HepG2 (cell line): ENCODE results near the gene MPPE1. TPM values are rescaled to one million over a fixed set of nuclear protein-coding genes. Genes with fewer than 3 reads are reported as not detected.

Source experiments
- ATAC-seq: fragments of 200-7000 bp; cut with Tn5 transposase; 3 replicates; pipeline ENCODE4 v1.9.1; 2020; ENCODE audit warnings: mild to moderate bottlenecking, moderate library complexity
- BruUV-seq: library from RNA; stranded (reverse); fragments of 400-500 nt; replicated peaks from 2 replicates; lab custom pipeline; 2021; lab: Mats Ljungman, UMichigan
- CTCF ChIA-PET: fragments of 300-600 bp; formaldehyde crosslinking; extraction: SDS; loops from one replicate; lab custom pipeline; 2021; ENCODE audit warnings: low total read pairs, inconsistent platforms, low intra/inter-chr PET ratio; lab: Yijun Ruan, JAX
- POLR2A ChIA-PET: fragments of 350-600 bp; sonication (Branson Sonifier 250); formaldehyde crosslinking; loops from one replicate; lab custom pipeline; 2020; ENCODE audit warnings: antibody characterized with exemption, inconsistent platforms; lab: Yijun Ruan, JAX
- DNase-seq: peaks from one replicate; pipeline ENCODE4 v3.0.0-alpha.2; 2015; ENCODE audit warnings: low spot score
- FAIRE-seq: peaks from 3 replicates; lab custom pipeline; 2011; peaks lifted over from hg19 to GRCh38; lab: Jason Lieb, UNC
- H2AFZ ChIP-seq: one replicate; pipeline ENCODE4 v1.6.1; 2011; ENCODE audit warnings: low read length, inconsistent platforms
- H3K27ac ChIP-seq: fragments of 300-600 bp; 3 replicates; pipeline ENCODE4 v1.8.0; 2011; ENCODE audit warnings: mixed run types, mild to moderate bottlenecking, mixed read lengths, low read length, inconsistent platforms; ENCODE audit not compliant: insufficient read depth; ENCODE audit errors: extremely low read length
- H3K27me3 ChIP-seq, 2 experiments: fragments of 200-600 bp in 1 of 2; 2 replicates in 1 of 2; 3 replicates in 1 of 2; pipeline versions ENCODE4 v1.6.0 to v1.8.0; 2011; ENCODE audit warnings: low read length in 2 of 2, mild to moderate bottlenecking in 2 of 2, moderate library complexity in 2 of 2, inconsistent platforms in 1 of 2; ENCODE audit not compliant: insufficient read depth in 2 of 2, control insufficient read depth in 1 of 2
- H3K36me3 ChIP-seq, 2 experiments: fragments of 200-600 bp in 1 of 2; replicated peaks in 1 of 2; 2 replicates in 1 of 2; 3 replicates in 1 of 2; pipeline versions ENCODE4 v1.5.1 to v1.8.0; 2011; ENCODE audit warnings: low read length in 2 of 2, inconsistent platforms in 1 of 2; ENCODE audit not compliant: insufficient read depth in 2 of 2, control insufficient read depth in 1 of 2
- H3K4me1 ChIP-seq: 2 replicates; pipeline ENCODE4 v1.5.1; 2012; ENCODE audit warnings: low read length, inconsistent platforms; ENCODE audit not compliant: insufficient read depth
- H3K4me2 ChIP-seq: 2 replicates; pipeline ENCODE4 v1.6.0; 2011; ENCODE audit warnings: low read depth, low read length, inconsistent platforms
- H3K4me3 ChIP-seq, 3 experiments: fragments of 200-600 bp in 1 of 3; sonication (generic), shearing (Covaris generic) in 1 of 3; replicated peaks in 1 of 3; 2 replicates each; pipeline ENCODE4 v1.5.1; 2011 to 2016; ENCODE audit warnings: low read length in 3 of 3, inconsistent platforms in 2 of 3, low read depth in 2 of 3, mild to moderate bottlenecking in 2 of 3, control low read depth in 1 of 3, mixed read lengths in 1 of 3; ENCODE audit not compliant: insufficient read depth in 1 of 3
- H3K79me2 ChIP-seq: one replicate; pipeline ENCODE4 v1.6.1; 2011; ENCODE audit warnings: low read length, inconsistent platforms; ENCODE audit not compliant: insufficient read depth
- H3K9ac ChIP-seq: 2 replicates; pipeline ENCODE4 v1.6.0; 2011; ENCODE audit warnings: mild to moderate bottlenecking, low read depth, low read length, inconsistent platforms; ENCODE audit not compliant: insufficient read depth
- H3K9me3 ChIP-seq: 2 replicates; pipeline ENCODE4 v1.5.1; 2012; ENCODE audit warnings: mild to moderate bottlenecking, low read length
- H4K20me1 ChIP-seq: 2 replicates; pipeline ENCODE4 v1.6.0; 2011; ENCODE audit warnings: inconsistent platforms, mild to moderate bottlenecking, low read length, moderate library complexity; ENCODE audit not compliant: insufficient read depth
- AGO2 ChIP-seq: fragments of 200-400 bp; formaldehyde crosslinking; optimal IDR thresholded peaks from 2 replicates; pipeline ENCODE3; 2017; ENCODE audit warnings: mild to moderate bottlenecking, low read depth, low read length, moderate library complexity
- ATM ChIP-seq: fragments of 450-650 bp; IDR thresholded peaks from 2 replicates; pipeline ENCODE4 v1.7.1; 2017; ENCODE audit warnings: mild to moderate bottlenecking, borderline replicate concordance
- CHD2 ChIP-seq: IDR thresholded peaks from 2 replicates; pipeline ENCODE4 v1.6.1; 2011; ENCODE audit warnings: low read depth, low read length, improper control_type of control experiment
- DPF2 ChIP-seq: sonication (generic); formaldehyde crosslinking; IDR thresholded peaks from 2 replicates; pipeline ENCODE4 v1.4.0; 2020; ENCODE audit warnings: mild to moderate bottlenecking, low read depth, missing genetic modification reagents, borderline replicate concordance
- HIVEP1 ChIP-seq: sonication (generic); formaldehyde crosslinking; IDR thresholded peaks from 2 replicates; pipeline ENCODE4 v1.4.0; 2020; ENCODE audit warnings: mild to moderate bottlenecking, missing genetic modification reagents
- MAFG ChIP-seq: sonication (generic); formaldehyde crosslinking; IDR thresholded peaks from 2 replicates; pipeline ENCODE4 v1.5.1; 2020; ENCODE audit warnings: mild to moderate bottlenecking, missing genetic modification reagents
- RNF219 ChIP-seq: sonication (generic); formaldehyde crosslinking; IDR thresholded peaks from 2 replicates; pipeline ENCODE4 v1.5.0; 2020; ENCODE audit warnings: mild to moderate bottlenecking, missing genetic modification reagents
- SNAPC2 ChIP-seq: sonication (generic); formaldehyde crosslinking; IDR thresholded peaks from 2 replicates; pipeline ENCODE4 v1.8.1; 2022; ENCODE audit warnings: mild to moderate bottlenecking, missing genetic modification reagents
- THRA ChIP-seq: sonication (generic); formaldehyde crosslinking; IDR thresholded peaks from 2 replicates; pipeline ENCODE4 v1.4.0; 2020; ENCODE audit warnings: missing genetic modification reagents, borderline replicate concordance
- ZNF354B ChIP-seq: sonication (generic); formaldehyde crosslinking; IDR thresholded peaks from 2 replicates; pipeline ENCODE4 v1.8.0; 2022; ENCODE audit warnings: mild to moderate bottlenecking, missing genetic modification reagents
- WGBS: methylation state at CpG from one replicate; pipeline ENCODE4 v1.1.6; 2017; ENCODE audit warnings: low lambda C conversion rate; 5-methylcytosine and 5-hydroxymethylcytosine counted together
- in situ Hi-C: cut with HindIII; loops from 2 replicates; pipeline ENCODE4 v1.10.0; 2017; ENCODE audit warnings: low pct_unique_long_range_greater_than_20kb; ENCODE audit not compliant: extremely low pct_ligation_motif_present
- intact Hi-C: fragments of 100-400 bp; cut with micrococcal nuclease; formaldehyde crosslinking; loops from one replicate; pipeline ENCODE4 v1.10.0; 2022; ENCODE audit not compliant: unreplicated experiment
- polyA plus RNA-seq, 8 experiments: library from polyadenylated mRNA; depleted of rRNA in 3 of 8; stranded (reverse) in 7 of 8; unstranded in 1 of 8; fragments of >200 nt; fragmentation: Illumina TruSeq in 4 of 8; extraction: Trizol in 4 of 8; gene quantifications; 2 replicates each; pipeline versions ENCODE4 v1.2.1 to v1.2.3, GENCODE V29; 2011 to 2016; ENCODE audit warnings: low read depth in 4 of 8, missing spikeins in 1 of 8, mixed read lengths in 1 of 8; ENCODE audit not compliant: insufficient read depth in 1 of 8
- total RNA-seq, 5 experiments: library from RNA; depleted of rRNA; stranded (reverse); fragments of >200 nt; fragmentation: Illumina TruSeq; extraction: Trizol; gene quantifications; 2 replicates each; pipeline ENCODE4 v1.2.3, GENCODE V29; 2016; ENCODE audit warnings: low read depth in 1 of 5

Gene MPPE1
- total and polyA plus RNA-seq, 2 of the 13 experiments (the other 11 are each of a cell fraction or from before 2014, with no cell fraction given), result 9.6 to 11.9 TPM

- no peak overlapping the region for H3K4me2 ChIP-seq
- ChIA-PET POLR2A (no interaction called here), CTCF (no interaction called here)
- in situ Hi-C loops, result no loop called here
- H4K20me1 ChIP-seq, result no peaks in the 10 kb centered on the region
- no peaks in the 10 kb centered on the region for H3K79me2 ChIP-seq
- ATAC-seq (no peak), FAIRE-seq (no peak), DNase-seq (no peak)
- TF ChIP-seq ZNF354B (CRISPR knock-in tag) (no peak), AGO2 (peak; percentile 42)
- no peak overlapping the region for H3K27ac ChIP-seq
- intact Hi-C loops, result no loop called here
- BruUV-seq, result no TSS peak
- WGBS, result 95% methylated on average over 15 of the region's 30 CpGs
- H3K4me3 ChIP-seq, result no peak overlapping the region
- H3K9me3 ChIP-seq, result no peaks in the 10 kb centered on the region
- no peaks in the 10 kb centered on the region; a peak in 1 of 5 replicates for H3K36me3 ChIP-seq
- no peaks in the 10 kb centered on the region for H3K27me3 ChIP-seq
- no peak overlapping the region for H2AFZ ChIP-seq
- H3K4me1 ChIP-seq, result peaks cover 29% of the 10 kb centered on the region
- no peak overlapping the region for H3K9ac ChIP-seq
Observed at GRCh38 chr18:11880586-11881304, 27.4 kb downstream of the MPPE1 start.

GRCh38 chr18:11877497-11878135, 30.5 kb downstream of the MPPE1 start:
- Histone ChIP-seq H3K4me1 (peaks cover 25% of the 10 kb centered on the region), H4K20me1 (no peaks in the 10 kb centered on the region), H3K36me3 (no peaks in the 10 kb centered on the region; a peak in 1 of 5 replicates), H3K4me2 (no peak overlapping the region), H3K27me3 (no peaks in the 10 kb centered on the region), H2AFZ (no peak overlapping the region), H3K79me2 (no peaks in the 10 kb centered on the region), H3K9me3 (no peaks in the 10 kb centered on the region), H3K4me3 (no peak overlapping the region), H3K27ac (no peak overlapping the region), H3K9ac (no peak overlapping the region)
- DNase-seq (no peak), FAIRE-seq (no peak), ATAC-seq (no peak)
- CTCF ChIA-PET, result no interaction called here
- WGBS, result 92% methylated on average over 10 of the region's 10 CpGs
- in situ Hi-C loops (loop anchor here (5.0 kb wide), 1 partner anchor 130 kb away; no protein-coding TSS in a partner anchor), intact Hi-C loops (no loop called here)
- BruUV-seq, result no TSS peak
- POLR2A ChIA-PET, result interaction anchor here (0.6 kb wide), 1 partner anchor 103 kb away, joined by 3 read pairs; no protein-coding TSS in a partner anchor
- TF ChIP-seq HIVEP1 (CRISPR knock-in tag) (no peak), RNF219 (CRISPR knock-in tag) (no peak), ATM (no peak), DPF2 (no peak), THRA (no peak), MAFG (CRISPR knock-in tag) (no peak), CHD2 (no peak), SNAPC2 (CRISPR knock-in tag) (no peak)
